DND-41 (cell line): ENCODE measurements around the gene DCAF7.

Source experiments
- ATAC-seq: fragments of 200-7000 bp; cut with Tn5 transposase; 3 replicates; pipeline ENCODE4 v1.9.1; 2021; ENCODE audit warnings: low read depth; ENCODE audit not compliant: insufficient read depth
- DNase-seq: peaks from one replicate; pipeline ENCODE4 v3.0.0-alpha.2; 2020
- H2AFZ ChIP-seq: 2 replicates; pipeline ENCODE4 v1.6.0; 2012; ENCODE audit warnings: low read depth, low read length
- H3K27ac ChIP-seq: 2 replicates; pipeline ENCODE4 v1.5.1; 2012; ENCODE audit warnings: low read length, inconsistent platforms
- H3K27me3 ChIP-seq: fragments of 200-600 bp; sonication (generic); 2 replicates; pipeline ENCODE4 v1.6.0; 2012; ENCODE audit warnings: low read length, mild to moderate bottlenecking, inconsistent platforms; ENCODE audit not compliant: insufficient read depth, poor library complexity
- H3K36me3 ChIP-seq: 2 replicates; pipeline ENCODE4 v1.5.1; 2012; ENCODE audit warnings: low read length, inconsistent platforms; ENCODE audit not compliant: insufficient read depth
- H3K4me1 ChIP-seq: 2 replicates; pipeline ENCODE4 v1.5.1; 2012; ENCODE audit warnings: mild to moderate bottlenecking, low read length; ENCODE audit not compliant: insufficient read depth
- H3K4me2 ChIP-seq: 2 replicates; pipeline ENCODE4 v1.6.0; 2012; ENCODE audit warnings: mild to moderate bottlenecking, moderate library complexity, low read length, inconsistent platforms; ENCODE audit not compliant: insufficient read depth
- H3K4me3 ChIP-seq, 2 experiments: fragments of 200-600 bp in 1 of 2; shearing (Covaris generic) in 1 of 2; 2 replicates each; pipeline ENCODE4 v1.5.1; 2012 to 2016; ENCODE audit warnings: inconsistent platforms in 2 of 2, low read length in 2 of 2, mild to moderate bottlenecking in 2 of 2, low read depth in 1 of 2, moderate library complexity in 1 of 2
- H3K79me2 ChIP-seq: 2 replicates; pipeline ENCODE4 v1.6.0; 2012; ENCODE audit warnings: low read length, inconsistent platforms; ENCODE audit not compliant: insufficient read depth
- H3K9ac ChIP-seq: 2 replicates; pipeline ENCODE4 v1.6.0; 2012; ENCODE audit warnings: low read depth, mild to moderate bottlenecking, inconsistent platforms, low read length, moderate library complexity
- H3K9me3 ChIP-seq: 2 replicates; pipeline ENCODE4 v1.5.1; 2012; ENCODE audit warnings: low read length, moderate library complexity, mild to moderate bottlenecking, inconsistent platforms; ENCODE audit not compliant: insufficient read depth, severe bottlenecking
- H4K20me1 ChIP-seq: 2 replicates; pipeline ENCODE4 v1.6.0; 2012; ENCODE audit warnings: low read length; ENCODE audit not compliant: insufficient read depth
- CTCF ChIP-seq: IDR thresholded peaks from 2 replicates; pipeline ENCODE4 v1.5.1; 2012; ENCODE audit warnings: borderline replicate concordance, low read length, moderate library complexity, mild to moderate bottlenecking; ENCODE audit not compliant: poor library complexity, severe bottlenecking; ENCODE audit errors: extremely low read depth
- EZH2 ChIP-seq: IDR thresholded peaks from 3 replicates; pipeline ENCODE4 v1.6.1; 2012; ENCODE audit warnings: borderline replicate concordance, low read depth, mild to moderate bottlenecking, moderate library complexity, low read length, inconsistent platforms; ENCODE audit not compliant: severe bottlenecking

Gene DCAF7

GRCh38 chr17:63531022-63531965 lies 19.0 kb upstream of the DCAF7 start:
- H4K20me1 ChIP-seq: no peaks in the 10 kb centered on the region
- no peak overlapping the region for H2AFZ ChIP-seq
- TF ChIP-seq EZH2: no peak
- DNase-seq: no peak
- H3K27ac ChIP-seq: no peak overlapping the region
- no peak for ATAC-seq
- no peaks in the 10 kb centered on the region for H3K9me3 ChIP-seq
- no peak overlapping the region for H3K4me2 ChIP-seq
- H3K79me2 ChIP-seq: no peaks in the 10 kb centered on the region
- H3K4me3 ChIP-seq: no peak overlapping the region
- H3K36me3 ChIP-seq: no peaks in the 10 kb centered on the region
- no peak overlapping the region for H3K9ac ChIP-seq
- peaks cover 12% of the 10 kb centered on the region for H3K27me3 ChIP-seq
- H3K4me1 ChIP-seq: no peaks in the 10 kb centered on the region

DNA sequence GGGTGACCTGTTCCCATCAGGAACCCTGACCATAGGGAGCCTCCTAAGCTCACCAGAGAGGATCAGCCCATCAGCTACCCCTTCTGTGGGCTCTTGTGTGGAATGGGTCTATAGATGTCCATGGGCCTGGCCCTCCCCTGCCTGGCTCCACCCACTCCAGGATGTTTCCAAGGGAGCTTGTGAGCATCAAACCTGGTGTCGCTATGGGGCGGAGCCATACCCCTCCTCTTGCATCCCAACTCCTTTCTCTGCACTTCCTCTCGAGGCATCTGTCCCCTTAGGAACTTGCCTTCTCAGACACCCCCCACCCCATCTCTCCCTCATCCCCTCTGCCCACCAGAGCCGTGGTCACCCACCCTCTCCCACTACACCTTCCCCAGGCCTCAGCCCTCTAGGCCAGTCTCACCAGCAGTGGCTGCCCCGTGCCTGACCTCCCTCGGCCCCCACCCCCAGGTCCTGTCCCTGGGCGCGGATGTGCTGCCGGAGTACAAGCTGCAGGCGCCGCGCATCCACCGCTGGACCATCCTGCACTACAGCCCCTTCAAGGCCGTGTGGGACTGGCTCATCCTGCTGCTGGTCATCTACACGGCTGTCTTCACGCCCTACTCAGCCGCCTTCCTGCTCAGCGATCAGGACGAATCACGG lies 16.7 kb upstream of the DCAF7 start:
- Histone ChIP-seq H3K4me2 (no peak overlapping the region), H3K27ac (no peak overlapping the region), H3K27me3 (peaks cover 2% of the 10 kb centered on the region), H3K9me3 (no peaks in the 10 kb centered on the region), H3K36me3 (no peaks in the 10 kb centered on the region), H3K4me1 (no peaks in the 10 kb centered on the region), H3K9ac (no peak overlapping the region), H3K79me2 (no peaks in the 10 kb centered on the region), H2AFZ (no peak overlapping the region), H4K20me1 (no peaks in the 10 kb centered on the region; the same call in 1 of the 2 replicates), H3K4me3 (no peak overlapping the region)
- no peak for ATAC-seq
- DNase-seq: no peak
- no peak for TF ChIP-seq EZH2
- TF ChIP-seq CTCF: no peak

GRCh38 chr17:63534078-63534570 lies 16.2 kb upstream of the DCAF7 start:
- H3K27ac ChIP-seq: no peak overlapping the region
- H3K9me3 ChIP-seq: no peaks in the 10 kb centered on the region
- no peak for ATAC-seq
- no peak overlapping the region for H3K4me3 ChIP-seq
- no peaks in the 10 kb centered on the region for H3K79me2 ChIP-seq
- H2AFZ ChIP-seq: no peak overlapping the region
- no peak overlapping the region for H3K4me2 ChIP-seq
- H3K36me3 ChIP-seq: no peaks in the 10 kb centered on the region
- no peaks in the 10 kb centered on the region; the same call in 1 of the 2 replicates for H4K20me1 ChIP-seq
- TF ChIP-seq EZH2 (no peak), CTCF (no peak)
- DNase-seq: no peak
- peaks cover 3% of the 10 kb centered on the region for H3K27me3 ChIP-seq
- H3K4me1 ChIP-seq: no peaks in the 10 kb centered on the region
- H3K9ac ChIP-seq: no peak overlapping the region
